Activated T-cell treated with anti-CD3 and anti-CD28 coated beads, Interleukin-2, amount 50 U/mL, for 4 hours (primary cell): ENCODE results near the gene ADGRL1. TPM values are rescaled to one million over a fixed set of nuclear protein-coding genes. Genes with fewer than 3 reads are reported as not detected.
"Not testable (repeated sequence)": the region's sequence is repeated elsewhere in the genome, so short reads cannot be mapped to it uniquely, and the experiment has no call there.

Experiments used
- ATAC-seq, 2 donors: fragments of 200-7000 bp; cut with Tn5 transposase; one replicate each; pipeline ENCODE4 v1.10.0; 2021
- DNase-seq: peaks from one replicate; pipeline ENCODE4 v3.0.0-alpha.2; 2020
- H3K27me3 Mint-ChIP-seq: one replicate; pipeline ENCODE4 v1.8.0; 2021; ENCODE audit warnings: low read depth, mixed read lengths
- H3K36me3 Mint-ChIP-seq: one replicate; pipeline ENCODE4 v1.8.0; 2022; ENCODE audit warnings: mixed read lengths; ENCODE audit not compliant: insufficient read depth
- H3K4me1 Mint-ChIP-seq: one replicate; pipeline ENCODE4 v1.8.0; 2021; ENCODE audit warnings: low read depth, mixed read lengths
- H3K4me3 Mint-ChIP-seq: one replicate; pipeline ENCODE4 v1.8.0; 2021; ENCODE audit warnings: mild to moderate bottlenecking, moderate library complexity, mixed read lengths
- H3K9me3 Mint-ChIP-seq: one replicate; pipeline ENCODE4 v1.8.0; 2021; ENCODE audit warnings: mixed read lengths
- total RNA-seq, 3 donors: library from RNA; stranded (reverse); gene quantifications; one replicate each; pipeline ENCODE4 v1.2.1, GENCODE V29; 2021

ADGRL1 gene
- total RNA-seq, 3 donors from 2014 or later = 22.2 to 30.2 (median 23.6) TPM

DNA sequence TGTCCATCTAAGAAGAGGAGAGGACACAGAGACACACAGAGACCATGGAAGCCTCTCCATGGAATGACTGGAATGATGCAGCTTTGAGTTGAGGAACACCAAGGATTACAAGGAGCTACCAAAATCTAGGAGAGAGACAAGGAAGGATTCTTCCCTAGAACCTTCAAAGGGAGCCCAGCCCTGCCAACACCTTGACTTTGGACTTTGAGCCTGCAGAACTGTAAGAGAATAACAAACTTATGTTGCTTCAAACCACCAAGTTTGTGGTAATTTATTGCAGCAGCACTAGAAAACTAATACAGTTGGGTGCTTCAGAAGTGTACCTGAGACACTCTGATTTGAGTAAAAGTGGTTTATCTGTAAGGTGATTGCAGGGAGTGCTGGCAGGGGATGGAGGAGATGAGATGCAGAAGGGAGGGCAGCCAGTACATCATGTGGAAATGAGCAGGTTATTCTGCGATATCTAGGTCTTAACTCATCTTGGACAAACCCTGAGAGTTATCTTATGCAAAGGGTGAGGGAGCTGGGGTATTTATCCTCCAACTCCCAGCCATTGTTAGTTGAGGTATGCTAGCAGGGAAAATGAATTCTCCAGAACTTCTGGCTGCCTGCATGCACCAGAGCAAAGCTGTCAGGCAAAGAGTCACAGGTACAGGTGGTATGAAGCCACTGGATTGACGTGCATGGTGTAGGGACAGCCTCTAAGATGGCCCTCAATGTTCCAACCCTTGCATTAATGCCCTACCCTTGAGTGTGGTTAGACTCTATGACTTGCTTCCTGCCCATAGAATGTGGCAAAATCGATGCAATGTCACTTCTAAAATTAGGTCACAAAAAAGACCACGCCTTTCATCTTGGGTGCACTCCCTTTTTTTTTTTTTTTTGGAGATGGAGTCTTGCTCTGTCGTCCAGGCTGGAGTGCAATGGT is 31.3 kb upstream of the ADGRL1 start:
- Mint-ChIP-seq H3K4me1 (peaks cover 4% of the 10 kb centered on the region), H3K9me3 (peaks cover 4% of the 10 kb centered on the region), H3K27me3 (no peaks in the 10 kb centered on the region), H3K36me3 (no peaks in the 10 kb centered on the region), H3K4me3 (no peak overlapping the region)
- ATAC-seq (no peak), DNase-seq (no peak)

DNA sequence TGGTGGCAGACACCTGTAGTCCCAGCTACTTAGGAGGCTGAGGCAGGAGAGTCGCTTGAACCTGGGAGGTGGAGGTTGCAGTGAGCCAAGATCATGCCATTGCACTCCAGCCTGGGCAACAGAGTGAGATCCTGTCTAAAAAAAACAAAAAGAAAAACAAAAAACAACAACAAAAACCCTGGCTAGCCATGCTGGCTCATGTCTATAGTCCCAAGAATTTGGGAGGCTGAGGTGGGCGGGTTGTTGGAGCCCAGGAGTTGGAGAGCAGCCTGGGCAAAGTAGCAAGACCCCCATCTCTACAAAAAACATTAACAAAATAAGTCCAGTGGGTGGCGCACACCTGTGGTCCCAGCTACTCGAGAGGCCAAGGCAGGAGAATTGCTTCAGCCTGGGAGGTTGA is 27.0 kb upstream of the ADGRL1 start:
- H3K4me3 Mint-ChIP-seq, H3K9me3 Mint-ChIP-seq, H3K4me1 Mint-ChIP-seq, H3K36me3 Mint-ChIP-seq, DNase-seq, H3K27me3 Mint-ChIP-seq, ATAC-seq: not testable (repeated sequence)

DNA sequence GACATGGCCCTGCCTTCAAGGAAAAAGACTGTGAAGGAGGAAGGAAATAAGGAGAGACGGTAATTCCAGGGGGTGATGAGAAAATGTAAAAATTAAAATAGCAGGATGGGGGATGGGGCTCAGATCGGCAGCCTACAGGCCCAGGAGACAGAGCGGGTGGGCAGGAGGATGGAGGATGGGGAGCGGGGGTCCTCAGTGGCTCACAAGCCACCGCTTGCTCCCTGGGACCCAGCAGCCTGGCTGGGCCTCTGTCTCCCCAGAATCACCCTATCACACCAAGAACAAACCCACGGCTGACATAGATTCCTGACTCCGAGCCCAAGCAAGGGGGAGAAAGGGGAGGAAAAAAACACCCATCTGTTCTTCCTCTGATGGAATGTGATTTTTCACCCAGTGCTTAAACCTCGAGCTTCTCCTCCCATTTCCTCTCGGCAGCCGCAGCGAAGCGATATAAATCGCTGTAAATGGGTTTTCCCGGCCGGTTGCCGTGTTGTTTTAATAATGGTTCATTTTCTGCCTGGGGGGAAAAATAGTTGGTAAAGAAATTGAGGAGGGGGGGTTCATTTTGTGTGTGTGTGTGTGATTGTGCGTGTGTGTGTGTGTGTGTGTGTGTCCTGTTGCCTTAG is 22.6 kb upstream of the ADGRL1 start:
- H3K4me3 Mint-ChIP-seq = peak overlapping the region; percentile 42

DNA sequence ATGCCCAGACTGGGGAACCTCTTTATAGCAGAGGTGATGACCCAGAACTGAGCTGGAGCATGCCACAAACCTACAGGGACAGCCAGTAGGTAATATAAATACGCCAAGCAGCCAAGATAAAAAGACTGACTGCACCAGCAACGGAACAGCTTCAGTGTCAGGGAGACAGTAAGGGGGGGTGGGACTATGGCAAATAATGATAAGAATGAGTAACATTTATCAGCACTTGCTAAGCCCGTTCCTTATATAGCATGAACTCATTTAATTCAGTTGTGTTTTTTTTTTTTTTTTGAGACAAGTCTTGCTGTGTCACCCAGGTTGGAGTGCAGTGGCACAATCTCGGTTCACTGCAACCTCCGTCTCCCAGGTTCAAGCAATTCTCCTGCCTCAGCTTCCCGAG is 20.5 kb upstream of the ADGRL1 start:
- not testable (repeated sequence) for H3K4me3 Mint-ChIP-seq, ATAC-seq, H3K36me3 Mint-ChIP-seq, DNase-seq, H3K9me3 Mint-ChIP-seq, H3K27me3 Mint-ChIP-seq
- H3K4me1 Mint-ChIP-seq = peaks cover 10% of the 10 kb centered on the region

More for the DNA sequence above, 22.6 kb upstream of the ADGRL1 start:
- not testable (repeated sequence) for H3K9me3 Mint-ChIP-seq, H3K36me3 Mint-ChIP-seq, H3K4me1 Mint-ChIP-seq, ATAC-seq, DNase-seq, H3K27me3 Mint-ChIP-seq

DNA sequence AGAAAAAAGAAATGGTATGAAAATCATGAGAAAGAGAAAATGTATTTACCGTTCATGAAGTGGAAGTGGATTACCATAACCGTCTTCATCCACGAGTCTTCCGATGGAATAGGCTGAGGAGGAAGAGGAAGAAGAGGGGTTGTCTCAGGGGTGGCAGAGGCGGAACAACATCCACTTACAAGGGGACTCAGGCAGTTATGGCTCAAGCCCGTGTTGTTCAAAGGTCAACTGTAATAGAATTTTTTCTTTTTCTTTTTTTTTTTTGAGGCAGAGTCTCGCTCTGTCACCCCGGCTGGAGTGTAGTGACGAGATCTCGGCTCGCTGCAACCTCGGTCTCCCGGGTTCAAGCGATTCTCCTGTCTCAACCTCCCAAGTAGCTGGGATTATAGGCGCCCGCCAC is 16.9 kb upstream of the ADGRL1 start:
- Mint-ChIP-seq H3K9me3 (no peaks in the 10 kb centered on the region), H3K27me3 (no peaks in the 10 kb centered on the region), H3K36me3 (no peaks in the 10 kb centered on the region), H3K4me1 (peaks cover 10% of the 10 kb centered on the region), H3K4me3 (no peak overlapping the region)
- no peak for DNase-seq
- ATAC-seq = no peak

DNA sequence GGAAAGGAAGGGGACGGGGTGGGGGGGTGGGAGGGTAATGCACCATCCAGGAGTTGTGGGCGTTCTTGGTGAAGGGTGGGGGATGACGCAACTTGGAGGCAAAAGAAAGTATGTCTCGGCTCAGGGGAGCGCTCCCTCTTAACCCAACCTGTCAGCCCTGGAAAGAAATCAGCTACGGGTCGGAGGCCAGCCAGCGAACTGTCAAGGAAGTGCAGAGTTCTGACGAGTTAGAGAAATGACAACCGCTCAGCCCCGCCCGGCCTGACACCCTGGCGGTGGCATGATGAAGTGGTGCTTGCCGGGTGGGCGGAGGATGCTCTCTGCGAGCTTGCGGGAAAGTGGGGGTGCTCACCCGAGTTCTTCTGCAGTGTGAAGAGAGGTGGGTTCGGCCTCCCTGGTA is 15.4 kb upstream of the ADGRL1 start:
- not testable (repeated sequence) for H3K36me3 Mint-ChIP-seq, H3K27me3 Mint-ChIP-seq, H3K9me3 Mint-ChIP-seq
- Mint-ChIP-seq H3K4me3 (peak overlapping the region; percentile 31), H3K4me1 (peaks cover 12% of the 10 kb centered on the region)
- DNase-seq (peak; percentile 72), ATAC-seq (peak; percentile 91 to 93)

DNA sequence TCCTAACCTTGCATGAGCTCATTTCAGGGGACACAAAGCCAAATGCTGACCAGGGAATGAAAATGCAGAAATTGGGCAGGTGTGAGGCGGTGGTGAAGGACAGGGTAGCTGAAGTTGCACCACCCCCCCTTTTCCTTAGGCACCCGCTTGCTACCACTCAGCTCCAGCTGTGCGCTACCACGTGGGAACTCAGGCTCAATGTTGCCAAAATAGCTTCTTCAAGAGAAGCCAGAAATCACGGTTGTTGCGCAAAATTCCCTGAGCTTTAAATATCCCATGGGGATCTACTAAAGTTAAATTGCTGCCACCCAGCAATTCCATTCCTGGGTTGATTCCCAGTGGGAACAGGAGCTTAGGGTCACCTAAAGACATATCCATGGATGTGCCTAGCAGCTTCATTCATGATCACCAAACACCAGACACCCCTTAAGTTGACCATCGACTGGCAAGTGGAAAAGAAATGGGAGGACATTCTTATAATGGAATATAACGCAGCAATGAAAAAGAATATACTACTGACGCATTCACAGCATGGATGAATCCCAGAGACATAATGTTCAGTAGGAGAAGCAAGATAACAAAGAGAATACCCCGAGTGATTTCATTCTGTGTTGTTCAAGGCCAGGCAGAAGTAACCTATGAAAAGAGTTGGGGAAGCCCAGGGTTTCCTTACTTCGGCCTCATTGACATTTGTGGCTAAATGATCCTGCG is 12.8 kb upstream of the ADGRL1 start:
- DNase-seq (no peak), ATAC-seq (no peak)
- no peak overlapping the region for H3K4me3 Mint-ChIP-seq
- H3K36me3 Mint-ChIP-seq = no peaks in the 10 kb centered on the region
- peaks cover 12% of the 10 kb centered on the region for H3K4me1 Mint-ChIP-seq
- H3K27me3 Mint-ChIP-seq = no peaks in the 10 kb centered on the region
- H3K9me3 Mint-ChIP-seq = no peaks in the 10 kb centered on the region

DNA sequence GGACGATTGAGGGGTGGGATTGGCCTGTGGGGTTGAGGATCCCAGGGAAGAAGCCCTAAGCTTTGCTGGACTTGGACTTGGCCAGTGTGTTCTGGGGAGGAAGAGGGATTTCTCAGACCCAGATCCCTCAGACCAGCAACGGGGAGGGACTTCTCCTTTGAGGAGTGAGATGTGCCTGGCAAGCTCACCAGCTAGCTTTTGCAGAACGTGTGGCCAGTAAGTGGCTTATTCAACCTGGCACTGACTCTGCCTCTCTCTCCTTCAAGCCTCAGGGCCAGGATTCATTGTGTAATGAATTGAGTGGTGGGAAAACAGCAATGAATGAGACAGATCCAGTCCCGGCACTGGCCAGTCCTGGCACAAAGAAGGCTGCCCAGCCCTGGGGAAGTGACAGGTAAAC is 11.9 kb upstream of the ADGRL1 start:
- DNase-seq, H3K4me3 Mint-ChIP-seq, H3K36me3 Mint-ChIP-seq, H3K27me3 Mint-ChIP-seq, H3K9me3 Mint-ChIP-seq, ATAC-seq: not testable (repeated sequence)
- H3K4me1 Mint-ChIP-seq = peaks cover 12% of the 10 kb centered on the region

DNA sequence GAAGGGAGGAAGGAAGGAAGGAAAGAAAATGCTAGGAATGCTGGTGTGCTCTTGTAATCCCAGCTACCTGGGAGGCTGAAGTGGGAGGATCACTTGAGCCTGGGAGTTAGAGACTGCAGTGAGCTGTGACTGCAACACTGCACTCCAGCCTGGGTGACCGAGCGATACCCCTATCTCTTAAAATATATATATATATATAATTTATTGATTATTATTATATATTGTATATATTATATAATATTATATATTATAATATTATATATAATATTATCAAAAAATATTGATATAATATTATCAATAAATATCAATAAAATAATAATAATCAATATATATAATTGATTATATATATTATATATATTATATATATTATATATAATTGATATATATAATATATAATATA is 8.6 kb upstream of the ADGRL1 start:
- ATAC-seq (no peak), DNase-seq (no peak)
- H3K4me1 Mint-ChIP-seq = peaks cover 7% of the 10 kb centered on the region
- no peaks in the 10 kb centered on the region for H3K36me3 Mint-ChIP-seq
- peaks cover 3% of the 10 kb centered on the region for H3K27me3 Mint-ChIP-seq
- H3K9me3 Mint-ChIP-seq = no peaks in the 10 kb centered on the region
- no peak overlapping the region for H3K4me3 Mint-ChIP-seq

DNA sequence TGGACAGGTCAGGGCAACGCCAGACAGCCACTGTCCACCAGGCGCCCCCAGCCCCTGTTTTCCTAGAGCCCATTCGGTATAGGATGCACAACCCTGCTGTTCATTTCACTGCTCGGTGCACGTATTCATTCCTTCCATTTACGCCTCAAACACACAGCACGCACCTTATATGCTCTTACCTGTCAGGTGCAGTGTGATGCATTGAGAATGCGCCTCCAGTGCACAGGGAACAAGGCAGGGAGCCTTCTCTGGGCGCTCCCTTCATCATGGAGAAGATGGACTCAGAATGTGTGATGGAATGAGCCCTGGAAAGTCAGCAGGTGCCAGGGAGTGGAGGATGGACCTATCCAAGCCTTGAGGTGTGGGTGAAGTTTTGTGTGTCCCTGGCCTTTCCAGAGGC is 4.2 kb upstream of the ADGRL1 start:
- not testable (repeated sequence) for ATAC-seq, H3K9me3 Mint-ChIP-seq, DNase-seq, H3K4me3 Mint-ChIP-seq, H3K36me3 Mint-ChIP-seq
- Mint-ChIP-seq H3K27me3 (peaks cover 11% of the 10 kb centered on the region), H3K4me1 (peaks cover 16% of the 10 kb centered on the region)

DNA sequence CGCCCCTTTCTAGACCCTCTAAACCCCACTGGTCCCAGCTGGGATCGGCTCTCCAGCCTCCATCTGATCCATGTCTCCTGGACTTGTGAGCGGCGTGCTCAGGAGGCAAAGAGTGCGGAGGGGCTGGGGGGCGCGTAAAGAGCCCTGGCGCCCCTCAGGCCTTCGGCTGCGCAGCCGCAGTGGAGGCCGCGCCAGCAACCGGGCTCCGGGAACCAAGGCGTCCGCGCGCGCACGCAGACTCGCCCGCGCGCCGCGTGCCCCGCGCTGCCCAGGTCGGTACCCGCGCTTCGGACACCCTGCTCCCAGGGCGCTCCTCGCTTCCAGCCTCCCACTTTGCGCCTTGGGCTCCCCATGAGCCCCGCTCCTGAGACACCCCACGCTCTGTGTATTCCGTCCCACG is 3.4 kb upstream of the ADGRL1 start:
- H3K4me1 Mint-ChIP-seq = peaks cover 21% of the 10 kb centered on the region
- DNase-seq, H3K9me3 Mint-ChIP-seq, H3K36me3 Mint-ChIP-seq, ATAC-seq: not testable (repeated sequence)
- peaks cover 15% of the 10 kb centered on the region for H3K27me3 Mint-ChIP-seq
- H3K4me3 Mint-ChIP-seq = peak overlapping the region; percentile 64

DNA sequence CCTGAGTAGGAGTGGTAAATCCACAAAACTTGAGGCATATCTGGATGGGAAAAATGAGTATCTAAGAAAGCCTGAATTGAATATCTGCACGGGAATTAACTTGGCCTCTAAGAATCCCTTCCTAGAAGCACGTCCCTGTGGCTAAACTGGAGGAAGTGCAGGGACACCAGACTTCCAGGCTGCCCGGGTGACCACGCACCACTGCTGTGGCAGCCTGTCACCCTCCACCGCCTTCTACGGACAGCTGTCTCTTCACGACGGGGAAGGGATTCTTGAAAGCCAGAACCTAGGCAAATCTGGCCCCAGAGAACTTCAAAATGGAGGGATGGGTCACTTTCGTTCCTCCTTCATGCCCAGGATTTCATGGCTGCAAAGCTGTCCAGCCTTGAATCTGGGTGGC is 2.5 kb upstream of the ADGRL1 start:
- not testable (repeated sequence) for H3K36me3 Mint-ChIP-seq, H3K9me3 Mint-ChIP-seq, ATAC-seq, DNase-seq, H3K4me3 Mint-ChIP-seq
- Mint-ChIP-seq H3K4me1 (peaks cover 29% of the 10 kb centered on the region), H3K27me3 (peaks cover 16% of the 10 kb centered on the region)

DNA sequence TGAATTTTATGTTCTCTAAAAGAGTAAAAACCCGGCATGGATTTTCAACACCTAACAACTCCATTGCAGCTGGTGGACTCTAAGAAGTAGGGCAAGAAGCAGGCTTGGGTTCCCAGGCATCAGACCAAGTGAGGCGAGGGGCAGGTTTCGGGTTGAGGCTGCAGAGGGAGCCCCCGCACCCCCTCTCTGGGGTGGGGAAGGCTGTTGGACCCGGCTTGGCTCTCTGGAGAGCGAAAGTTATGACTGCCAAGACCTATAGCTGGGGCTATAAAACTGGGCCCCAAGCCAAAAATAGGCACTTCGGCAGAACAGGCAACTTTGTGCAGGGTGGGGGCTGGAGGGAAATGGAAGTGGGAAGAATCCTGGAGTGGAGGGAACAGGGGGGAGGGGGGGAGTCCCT is 1.8 kb upstream of the ADGRL1 start:
- not testable (repeated sequence) for DNase-seq, H3K9me3 Mint-ChIP-seq, ATAC-seq, H3K36me3 Mint-ChIP-seq
- Mint-ChIP-seq H3K4me1 (peaks cover 34% of the 10 kb centered on the region), H3K4me3 (peak overlapping the region; percentile 88), H3K27me3 (peaks cover 16% of the 10 kb centered on the region)
